GM19438 (cell line): ENCODE measurements around the gene WWOX.

Experiments used
- ATAC-seq: cut with Tn5 transposase; IDR thresholded peaks from one replicate; pipeline ENCODE4 v1.9.1; 2021; ENCODE audit warnings: low read depth; ENCODE audit not compliant: unreplicated experiment

Gene WWOX

DNA sequence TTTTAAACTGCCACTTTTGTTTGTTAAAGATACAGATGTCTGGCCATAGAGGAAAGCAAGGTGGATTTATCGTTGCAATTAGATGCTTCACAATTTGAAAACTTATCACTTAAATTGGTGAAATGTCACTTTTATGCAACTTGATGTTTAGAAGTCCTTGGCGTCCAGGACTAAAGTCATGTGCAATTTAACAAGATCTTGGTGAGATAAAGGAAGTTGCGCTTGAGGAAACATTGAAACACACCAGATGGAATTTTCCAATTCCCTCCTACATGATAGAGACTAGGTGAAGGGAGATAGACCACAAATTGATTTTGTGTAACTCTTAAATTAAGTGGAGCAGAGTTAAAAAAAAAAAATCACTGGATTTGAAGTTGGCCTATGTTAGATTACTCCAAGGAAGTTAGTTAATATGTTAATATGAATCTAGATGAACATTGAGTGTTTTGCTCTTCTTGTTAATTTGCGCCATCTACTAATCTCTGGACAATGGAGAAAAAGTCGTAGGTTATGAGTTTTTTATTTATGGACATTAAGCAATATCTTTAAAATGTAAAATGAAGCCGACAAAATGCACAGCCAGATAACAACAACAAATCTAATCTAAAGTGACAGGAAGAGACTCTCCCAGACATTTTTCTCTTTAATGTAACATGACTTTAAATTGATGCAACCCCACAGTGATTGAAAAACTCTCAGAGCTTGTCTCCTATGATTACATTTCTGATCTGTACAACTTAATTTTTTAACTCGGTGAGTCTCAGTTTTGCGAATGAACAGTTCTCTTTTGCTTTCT lies 119.6 kb downstream of the WWOX start:
- ATAC-seq = no peak

DNA sequence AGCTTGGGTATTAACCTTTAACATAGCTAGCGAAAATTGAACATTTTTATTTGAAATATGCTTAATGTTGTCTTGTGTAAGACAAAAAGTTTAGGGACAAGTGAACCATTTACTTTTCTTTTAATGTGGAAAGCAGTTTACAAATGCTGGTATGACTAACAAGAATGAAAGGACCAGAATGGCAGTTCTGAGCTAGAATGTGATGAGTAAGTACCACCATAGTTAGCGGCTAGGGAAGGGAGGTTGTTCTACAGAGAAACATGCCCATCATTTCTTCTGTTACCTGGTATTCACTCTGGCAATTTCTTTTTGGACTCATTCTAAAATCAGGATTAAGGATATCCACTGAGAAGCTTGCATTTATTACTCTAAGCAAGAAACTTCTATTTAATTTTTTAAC lies 121.1 kb downstream of the WWOX start:
- no peak for ATAC-seq

DNA sequence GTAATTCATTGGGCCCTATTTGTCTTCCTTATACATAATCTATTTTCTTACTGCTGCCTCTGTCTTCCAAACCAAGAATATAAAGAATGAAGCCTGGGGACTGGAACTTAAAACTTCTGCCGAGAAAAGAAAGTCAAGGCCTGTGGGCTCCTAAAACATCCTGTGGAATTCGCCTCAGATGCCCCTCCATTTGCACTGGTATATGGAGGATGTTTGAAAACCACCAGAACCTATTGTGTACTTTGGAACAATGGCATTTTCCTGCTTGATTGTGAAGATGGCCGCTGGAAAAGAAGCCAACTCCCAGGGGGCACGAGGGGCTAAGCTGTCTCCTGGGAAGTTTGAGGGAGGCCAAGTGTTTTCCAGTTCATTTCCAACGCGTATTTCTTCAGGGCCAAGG lies 122.4 kb downstream of the WWOX start:
- ATAC-seq = no peak

DNA sequence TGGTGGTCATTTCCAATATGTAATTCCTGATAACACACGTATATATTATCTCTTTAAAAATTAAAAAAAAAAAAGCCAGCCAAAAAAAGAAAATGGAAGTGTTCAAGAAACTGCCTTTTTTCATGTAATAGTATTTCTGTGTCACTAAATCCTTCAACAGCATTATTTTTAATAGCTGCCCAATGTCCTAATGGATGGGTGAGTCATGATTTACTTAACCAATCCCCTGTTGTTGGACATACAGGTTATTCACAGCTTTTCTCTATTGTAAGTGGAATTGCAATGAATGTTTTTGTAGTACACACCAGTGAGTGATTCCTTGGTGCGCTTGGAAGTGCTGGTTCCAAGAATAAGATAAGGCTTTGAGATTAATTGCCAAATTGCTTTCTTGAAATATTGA lies 124.9 kb downstream of the WWOX start:
- ATAC-seq = no peak

DNA sequence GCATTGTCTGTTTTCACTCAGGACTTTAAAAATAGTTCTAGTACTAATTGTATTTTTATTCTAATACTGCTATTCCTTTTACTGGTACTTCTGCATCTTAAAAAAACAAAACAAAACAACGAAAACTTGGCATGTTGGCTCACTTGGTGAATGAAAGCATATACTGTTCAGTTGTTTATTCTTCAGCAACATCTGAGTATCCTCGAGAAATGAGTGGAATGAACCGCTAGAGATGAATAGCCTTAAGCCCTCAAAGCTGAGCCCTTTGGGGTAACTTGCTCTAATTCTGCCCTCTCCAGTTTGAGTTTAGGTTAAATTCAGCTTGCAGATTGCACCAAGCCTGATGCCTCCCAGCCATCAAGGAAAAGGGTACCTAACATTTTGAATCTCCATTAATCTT lies 126.5 kb downstream of the WWOX start:
- no peak for ATAC-seq

DNA sequence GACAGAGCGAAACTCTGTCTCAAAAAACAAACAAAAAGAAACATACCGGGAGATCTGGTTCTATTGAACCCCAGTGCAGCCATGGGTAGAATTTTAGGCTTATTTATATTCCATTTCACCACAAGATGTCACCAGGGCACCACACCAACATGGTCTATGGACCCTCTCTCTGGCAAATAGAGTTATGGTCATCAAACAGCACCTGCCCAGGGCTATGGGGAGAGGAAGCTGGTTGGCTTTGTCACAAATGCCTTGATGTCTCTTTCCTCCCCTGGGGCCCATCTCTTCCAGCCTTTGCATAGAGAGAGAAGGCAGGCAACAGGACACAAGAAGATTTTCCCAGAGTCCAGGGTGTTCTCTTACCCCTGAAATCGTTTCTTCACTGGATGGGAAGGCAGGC lies 128.4 kb downstream of the WWOX start:
- no peak for ATAC-seq

DNA sequence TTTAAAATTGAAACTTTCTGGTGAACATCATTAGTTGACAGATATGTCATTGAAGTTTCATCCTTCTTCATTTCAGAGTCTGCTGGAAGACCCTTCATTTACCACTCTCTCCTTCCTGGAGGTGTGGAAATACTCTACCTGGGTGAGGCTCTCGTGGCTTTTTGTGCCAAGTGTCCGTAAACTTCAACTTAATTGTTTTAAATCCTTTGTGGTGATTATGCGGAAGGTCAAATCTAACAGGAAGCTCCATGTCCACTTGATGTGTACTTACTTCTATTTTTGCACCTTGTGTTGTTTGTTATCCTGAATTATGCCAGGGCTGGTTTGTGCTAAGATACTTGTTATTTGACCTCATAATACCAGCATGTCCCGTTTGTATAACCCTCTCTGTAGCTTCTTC lies 129.2 kb downstream of the WWOX start:
- ATAC-seq = no peak

DNA sequence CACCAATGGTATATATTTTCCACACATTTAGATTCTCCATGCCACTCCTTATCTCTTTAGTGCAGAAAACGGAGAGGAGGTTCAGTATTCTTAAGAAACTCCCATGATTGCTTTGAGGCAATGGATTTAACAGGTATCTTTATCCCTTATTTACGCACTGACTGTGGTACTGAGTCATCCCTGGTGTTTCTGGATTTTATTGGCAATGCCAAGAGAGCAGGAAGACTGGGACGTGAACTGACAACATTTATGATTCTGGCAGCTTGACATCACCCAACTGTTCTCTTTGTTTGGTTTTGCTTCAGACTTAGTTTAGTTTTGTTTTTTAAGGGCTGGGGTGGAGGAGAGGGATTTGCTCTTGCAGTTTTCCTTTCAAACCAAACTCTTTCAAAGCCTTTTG lies 131.4 kb downstream of the WWOX start:
- ATAC-seq = no peak

DNA sequence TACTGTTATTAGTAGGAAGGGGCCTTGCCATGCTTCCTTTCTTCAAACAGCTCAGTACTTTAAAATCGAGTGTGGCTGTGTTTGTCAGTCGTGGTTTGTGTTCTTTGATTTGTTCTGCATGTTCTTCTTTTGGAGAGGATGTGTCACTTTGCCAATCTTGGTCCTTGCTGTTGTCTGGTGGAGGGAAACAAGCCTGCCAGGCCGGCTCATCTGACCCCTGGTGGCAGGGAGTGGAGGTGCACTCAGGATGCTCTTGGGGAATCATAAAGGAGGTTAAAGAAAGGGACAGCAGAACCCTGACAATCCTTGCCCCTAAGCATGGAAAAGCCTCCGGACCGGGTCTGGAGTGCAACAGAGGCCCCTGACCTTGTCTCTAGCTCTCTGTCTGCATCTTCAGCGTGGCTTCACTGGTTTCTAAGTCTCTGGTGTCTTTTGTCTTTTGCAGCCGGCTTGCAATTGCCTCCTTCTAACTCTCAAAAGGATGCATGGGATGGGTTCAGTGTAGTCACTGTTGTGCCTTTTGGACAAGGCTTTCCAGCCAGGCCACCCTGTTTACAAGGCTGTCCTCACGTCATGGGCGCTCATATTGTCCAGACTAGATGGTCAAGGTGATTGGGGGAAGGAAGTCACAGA lies 135.8 kb downstream of the WWOX start:
- no peak for ATAC-seq

DNA sequence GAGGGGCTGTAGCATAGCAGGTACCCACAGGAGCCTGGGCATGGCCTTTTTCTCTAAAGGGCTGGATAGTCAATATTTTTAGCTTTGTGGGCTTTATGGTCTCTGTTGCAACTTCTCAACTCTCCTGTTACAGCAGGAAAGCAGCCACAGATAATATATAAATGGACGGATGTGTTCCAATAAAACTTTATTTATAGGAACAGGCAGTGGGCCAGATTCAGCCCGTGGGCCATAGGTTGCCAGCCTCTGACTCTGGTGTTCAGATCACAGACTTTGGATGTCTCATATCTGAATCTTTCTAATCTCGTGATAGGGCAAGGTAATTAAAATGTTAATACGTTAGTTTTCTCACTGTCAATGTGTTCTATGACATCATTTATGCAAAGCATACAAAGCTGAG lies 136.4 kb downstream of the WWOX start:
- ATAC-seq = no peak

DNA sequence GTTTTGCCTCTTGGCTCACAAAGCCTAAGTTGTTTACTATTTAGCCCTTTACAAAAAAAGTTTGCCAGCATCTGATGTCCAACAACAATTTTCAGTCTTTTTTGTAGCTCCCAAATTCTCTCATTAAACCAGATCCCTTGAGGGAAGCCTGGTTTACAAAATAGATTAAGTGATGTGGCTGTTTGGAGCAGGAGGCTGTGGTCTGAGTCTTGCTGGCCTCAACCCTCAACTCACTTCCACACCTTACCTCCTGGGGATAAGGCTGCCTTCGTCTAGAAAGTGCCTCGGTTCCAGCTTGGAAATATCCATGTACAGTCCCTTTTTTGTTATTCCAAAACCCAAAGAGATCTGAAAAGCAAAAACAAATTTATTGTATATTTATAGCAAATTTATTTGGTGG lies 138.4 kb downstream of the WWOX start:
- no peak for ATAC-seq

DNA sequence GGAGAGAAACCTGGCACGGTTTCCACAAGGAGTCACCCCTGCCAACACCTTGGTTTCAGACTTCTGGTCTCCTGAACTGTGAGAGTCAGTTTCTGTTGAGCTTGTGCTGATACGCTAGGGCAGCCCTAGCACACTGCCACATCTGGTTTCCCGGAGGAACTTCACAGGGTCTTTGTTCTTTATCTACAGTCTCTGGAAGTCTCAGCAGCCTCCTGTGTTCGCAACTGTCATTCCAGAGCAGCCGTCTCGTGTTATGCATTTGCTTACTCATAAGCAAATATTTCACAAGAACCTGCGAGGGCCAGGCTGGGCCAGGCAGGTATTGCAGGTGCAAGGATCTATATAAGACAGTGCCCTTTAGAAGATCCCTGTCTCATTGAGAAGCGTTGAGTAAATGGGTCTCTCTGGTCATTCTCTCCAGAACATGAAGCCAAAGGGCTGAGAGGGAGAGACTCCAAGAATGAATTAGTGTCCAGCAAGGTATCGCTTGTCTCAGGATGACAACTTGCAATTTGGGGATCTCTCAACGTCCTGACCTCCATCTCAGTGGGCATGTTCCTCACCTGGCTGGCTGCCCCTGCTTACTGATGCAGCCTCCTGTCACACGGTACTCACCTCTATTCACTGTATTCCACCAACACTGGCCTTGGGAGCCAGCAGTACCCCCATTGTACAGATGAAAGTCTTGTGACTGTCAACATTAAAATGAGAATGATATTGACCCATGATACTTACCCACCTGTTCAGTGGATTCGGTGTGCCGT lies 141.2 kb downstream of the WWOX start:
- no peak for ATAC-seq

DNA sequence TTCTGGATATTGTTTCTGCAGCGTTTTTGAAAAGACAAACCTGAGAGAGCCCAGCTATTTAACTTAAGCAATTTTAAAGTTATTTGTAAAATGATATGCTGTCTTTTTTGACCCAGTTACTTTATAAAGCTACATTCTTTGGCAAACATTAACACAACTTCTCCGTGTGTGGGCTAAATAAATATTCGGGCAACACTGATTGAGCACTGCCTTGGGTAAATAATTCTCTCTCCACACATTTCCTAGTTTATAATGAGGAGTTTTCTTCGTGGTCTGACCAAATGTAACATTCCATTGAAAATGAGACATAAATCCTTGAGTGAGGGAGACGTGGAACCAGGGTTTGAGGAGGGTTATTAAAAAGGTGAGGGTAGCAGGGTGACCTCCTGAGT lies 142.8 kb downstream of the WWOX start:
- ATAC-seq = no peak

DNA sequence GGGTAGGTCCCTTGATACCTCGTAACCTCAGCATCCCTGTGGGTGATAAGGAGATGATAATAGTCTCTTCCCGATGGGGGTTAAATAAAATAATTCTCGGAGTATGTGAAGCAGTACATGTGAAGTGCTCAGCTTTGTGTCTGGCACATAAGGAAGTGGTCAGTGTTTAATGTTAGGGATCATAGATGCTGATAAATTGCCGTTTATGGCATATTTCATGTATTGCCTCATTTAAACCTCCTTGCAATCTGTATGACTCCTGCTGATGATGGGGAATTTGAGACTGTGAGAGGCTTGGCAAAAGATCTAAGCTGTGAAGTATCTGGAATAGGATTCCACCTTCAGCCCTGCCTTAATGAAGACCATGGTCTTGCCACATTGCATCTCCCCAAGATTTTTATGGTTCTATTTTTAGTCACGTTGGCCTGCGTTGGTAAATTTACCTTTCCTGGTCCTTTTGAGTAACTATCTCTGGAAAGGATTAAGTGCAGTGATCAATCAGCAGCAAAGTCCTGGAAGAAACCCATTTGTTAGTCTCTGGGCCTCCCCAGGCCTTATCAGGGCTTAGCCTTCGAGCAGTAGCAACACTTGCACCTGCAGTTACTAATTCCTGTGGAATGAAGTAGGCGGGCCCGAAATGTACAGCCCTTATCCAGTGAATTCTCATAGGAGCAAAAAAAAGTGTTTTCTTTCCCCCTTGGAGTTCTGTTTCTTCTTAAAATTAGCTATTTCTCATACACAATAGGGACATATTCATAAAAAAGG lies 144.9 kb downstream of the WWOX start:
- ATAC-seq = no peak

DNA sequence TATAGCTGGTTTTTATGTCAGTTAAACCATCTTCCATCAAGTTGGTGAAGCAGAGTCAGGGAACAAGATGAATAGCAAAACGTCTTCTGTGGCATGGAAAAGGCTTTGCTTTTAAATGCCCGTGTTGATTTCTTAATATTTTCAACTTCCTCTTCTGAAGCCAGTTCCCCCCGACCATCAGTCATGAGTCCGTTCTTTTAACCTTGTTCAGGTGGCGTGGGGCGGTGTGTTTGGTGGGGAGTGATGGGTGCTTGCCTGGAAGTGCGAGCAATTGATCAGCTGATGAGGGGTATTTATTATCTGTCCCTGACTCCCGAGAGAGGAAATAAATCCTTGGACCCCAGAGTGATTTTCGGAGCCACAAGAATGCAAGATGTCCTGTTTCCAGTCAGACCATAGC lies 147.1 kb downstream of the WWOX start:
- ATAC-seq = no peak

DNA sequence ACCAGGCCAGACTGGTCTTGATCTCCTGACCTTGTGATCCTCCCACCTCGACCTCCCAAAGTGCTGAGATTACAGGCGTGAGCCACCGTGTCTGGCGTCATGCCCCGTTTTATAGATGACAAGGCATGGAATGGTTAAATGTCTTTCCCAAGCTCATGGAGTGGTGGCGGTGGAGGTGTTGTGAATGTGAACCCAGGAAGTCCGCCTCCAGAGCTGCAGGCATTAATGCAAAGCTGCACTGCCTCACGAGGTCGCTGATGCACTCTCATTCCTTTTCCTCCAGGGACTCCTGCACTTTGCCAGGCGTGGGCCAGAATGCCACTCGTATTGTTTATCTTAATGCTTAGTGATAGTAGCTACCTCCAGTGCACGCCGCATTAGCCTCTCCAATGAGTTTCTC lies 149.6 kb downstream of the WWOX start:
- no peak for ATAC-seq

DNA sequence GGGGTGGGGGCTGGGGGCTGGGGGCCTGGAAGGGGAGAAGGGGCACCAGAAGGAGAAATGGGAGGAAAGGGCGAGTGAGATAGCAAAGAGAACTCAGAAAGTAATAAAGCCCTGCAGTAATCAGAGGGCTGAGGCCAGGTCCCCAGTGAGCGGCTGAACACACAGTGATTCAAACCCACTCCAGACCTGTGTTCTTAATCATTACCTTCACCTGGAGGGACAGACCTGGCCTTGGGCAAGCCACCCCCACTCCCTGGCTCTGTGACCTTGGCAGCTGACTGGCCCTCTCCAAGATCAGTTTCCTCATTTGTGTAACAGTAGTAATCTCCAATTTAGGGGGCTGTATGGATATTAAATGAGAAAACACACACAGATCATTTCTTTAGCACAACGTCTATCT lies 150.4 kb downstream of the WWOX start:
- ATAC-seq = no peak

DNA sequence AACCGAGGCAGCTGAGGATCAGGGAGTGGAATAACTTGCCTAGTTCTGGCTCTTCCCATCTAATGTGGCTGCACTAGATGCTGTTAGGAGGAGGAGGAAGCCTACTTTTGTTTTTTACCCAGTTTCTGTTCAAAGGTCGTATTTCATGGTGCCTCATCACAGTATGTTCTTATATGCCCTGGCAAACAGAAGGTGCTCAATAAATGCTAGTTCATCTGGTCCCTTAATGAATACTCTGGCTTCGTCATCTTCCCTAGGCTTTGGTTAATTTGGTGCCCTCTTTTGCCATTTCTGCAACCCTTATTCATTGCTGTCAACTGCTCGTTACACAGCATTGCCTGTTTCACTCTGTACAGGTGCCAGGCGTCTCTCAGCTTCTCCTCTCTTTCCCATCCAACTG lies 151.7 kb downstream of the WWOX start:
- no peak for ATAC-seq

DNA sequence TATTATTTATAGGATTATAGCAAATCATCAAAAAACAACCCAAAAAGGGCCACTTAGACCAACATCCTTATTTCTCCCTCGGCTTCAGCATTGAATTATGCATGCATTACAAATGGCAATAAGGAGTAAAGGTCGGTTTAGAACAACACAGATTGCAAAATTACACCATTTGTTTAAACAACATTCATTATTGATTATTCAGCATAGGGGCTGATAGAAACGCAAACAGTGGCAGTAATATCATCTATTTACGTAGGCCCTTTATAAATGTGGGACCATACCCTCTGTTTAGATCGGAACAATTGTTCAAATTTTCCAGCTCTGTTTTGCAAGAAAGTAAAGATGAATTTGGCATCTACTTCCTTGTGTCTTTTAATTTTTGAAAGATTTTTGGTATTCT lies 153.3 kb downstream of the WWOX start:
- ATAC-seq = no peak

DNA sequence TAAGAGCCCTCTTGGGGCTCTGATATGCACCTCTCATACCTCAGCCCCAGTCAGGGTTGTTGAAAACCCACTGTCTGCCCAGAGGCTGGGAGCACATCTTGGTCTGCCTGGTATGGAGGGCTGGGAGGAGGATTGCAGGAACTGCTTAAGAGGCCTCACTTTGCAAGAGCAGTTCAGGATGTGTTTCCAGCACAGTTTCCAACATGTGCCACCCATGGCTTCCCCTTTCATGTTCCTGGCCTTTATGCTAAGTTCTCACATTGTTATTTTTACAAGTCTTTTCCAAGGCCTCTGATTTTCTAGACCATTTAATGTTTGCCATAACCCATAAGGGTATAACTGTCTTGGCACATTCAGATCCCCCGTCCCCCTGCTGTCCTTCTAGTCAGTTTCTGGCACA lies 155.4 kb downstream of the WWOX start:
- no peak for ATAC-seq
